DMS153 treated with DMSO at 0.1 percent for 48 hours (cell line): ENCODE results near the gene UBE2I.

Experiments
- DNase-seq: peaks from one replicate; lab custom pipeline; 2025; ENCODE audit not compliant: unreplicated experiment; lab: John Stamatoyannopoulos, UW

Gene UBE2I

DNA sequence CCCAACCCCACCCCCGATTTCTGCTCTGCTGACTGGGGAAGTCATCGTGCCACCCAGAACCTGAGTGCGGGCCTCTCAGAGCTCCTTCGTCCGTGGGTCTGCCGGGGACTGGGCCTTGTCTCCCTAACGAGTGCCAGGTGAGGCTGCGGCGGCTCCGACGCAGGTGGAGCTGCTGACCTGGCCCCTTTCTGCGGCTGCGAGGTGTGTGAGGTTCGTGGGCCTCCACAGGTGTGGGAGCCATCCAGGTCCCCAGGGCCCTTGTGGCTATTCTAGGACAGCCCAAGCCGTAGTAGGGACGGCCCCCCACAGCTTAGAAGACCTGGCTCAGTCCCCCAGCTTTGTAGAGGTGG lies 3.0 kb downstream of the UBE2I start:
- DNase-seq = no peak

GRCh38 chr16:1312903-1313302 lies 3.5 kb downstream of the UBE2I start:
- DNase-seq = no peak

- DNase-seq = no peak
Observed at GRCh38 chr16:1313721-1314369, 4.4 kb downstream of the UBE2I start.

DNA sequence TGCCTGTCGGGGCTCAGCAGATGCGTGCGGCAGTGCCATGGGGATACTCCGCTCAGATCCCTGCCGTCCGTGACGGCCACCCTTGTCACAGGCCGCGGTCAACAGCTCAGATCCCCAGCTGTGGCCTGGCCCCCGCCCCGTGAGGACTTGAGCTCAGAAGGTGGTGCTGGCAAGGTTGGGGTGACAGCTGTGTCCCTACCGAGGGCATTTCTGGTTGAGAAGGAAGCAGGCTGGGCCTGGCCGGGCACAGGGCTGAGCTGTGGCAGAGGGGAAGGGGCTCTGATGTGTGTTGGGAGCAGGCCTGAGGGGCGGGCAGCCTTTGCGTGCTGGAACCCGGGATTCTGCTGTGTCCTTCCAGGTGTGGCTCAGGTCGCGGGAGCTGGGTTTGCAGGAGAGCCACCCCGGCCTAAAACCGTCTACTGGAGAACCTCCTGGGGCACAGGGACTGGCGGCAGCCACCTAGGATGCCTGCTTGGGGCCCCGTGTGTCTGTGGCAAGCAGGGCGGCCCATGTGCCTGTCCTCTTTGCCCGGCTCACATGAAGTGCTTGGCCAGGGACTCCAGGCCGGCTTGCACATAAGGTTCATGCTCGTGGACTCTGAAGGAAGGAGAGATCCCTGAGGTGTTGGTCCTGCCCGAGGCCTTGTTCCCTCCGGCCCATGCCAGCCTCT lies 5.1 kb downstream of the UBE2I start:
- DNase-seq = no peak

DNA sequence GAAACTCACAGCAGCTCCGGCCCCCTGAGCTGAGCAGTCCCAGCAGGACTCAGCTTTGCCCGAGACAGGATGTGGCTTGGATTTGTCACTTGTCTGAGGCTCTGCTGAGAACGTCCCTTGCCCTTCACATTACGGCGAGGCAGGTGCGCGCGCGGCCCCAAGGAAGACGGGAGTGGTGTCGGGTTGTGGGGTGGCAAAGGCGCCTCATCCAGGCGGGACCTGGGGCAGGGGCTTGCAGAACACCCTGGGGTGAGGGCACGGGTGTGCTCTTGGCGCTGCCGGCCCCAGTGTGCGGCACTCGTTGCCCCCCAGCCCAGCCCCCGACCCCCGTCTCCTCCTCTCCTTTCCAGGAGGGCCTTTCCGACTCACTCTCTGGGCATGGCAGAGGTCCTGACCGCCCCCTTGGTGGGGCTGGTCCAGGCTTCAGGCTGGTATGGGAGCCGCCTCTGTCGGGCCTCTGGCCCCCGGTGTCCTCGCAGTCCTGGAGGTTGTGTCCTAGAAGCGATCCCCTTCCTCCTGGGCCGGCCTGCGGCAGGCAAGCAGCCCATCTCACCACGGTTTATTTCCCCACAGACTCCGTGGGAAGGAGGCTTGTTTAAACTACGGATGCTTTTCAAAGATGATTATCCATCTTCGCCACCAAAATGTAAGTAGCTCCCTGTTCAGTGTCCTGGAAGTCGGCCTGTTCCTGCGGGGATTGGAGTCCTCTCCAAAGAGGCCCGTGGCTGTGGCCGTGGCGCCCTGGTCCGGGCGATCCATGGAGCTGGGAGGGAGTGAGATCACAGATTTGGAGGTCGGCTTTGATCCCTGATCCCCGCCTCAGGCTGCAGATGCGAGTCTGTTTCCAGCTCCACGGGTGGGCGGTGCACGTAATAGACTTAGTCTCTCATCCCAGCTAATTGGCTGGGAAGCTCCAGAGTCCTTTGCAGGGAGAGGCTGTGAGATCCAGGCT lies 5.9 kb downstream of the UBE2I start:
- no peak for DNase-seq

DNA sequence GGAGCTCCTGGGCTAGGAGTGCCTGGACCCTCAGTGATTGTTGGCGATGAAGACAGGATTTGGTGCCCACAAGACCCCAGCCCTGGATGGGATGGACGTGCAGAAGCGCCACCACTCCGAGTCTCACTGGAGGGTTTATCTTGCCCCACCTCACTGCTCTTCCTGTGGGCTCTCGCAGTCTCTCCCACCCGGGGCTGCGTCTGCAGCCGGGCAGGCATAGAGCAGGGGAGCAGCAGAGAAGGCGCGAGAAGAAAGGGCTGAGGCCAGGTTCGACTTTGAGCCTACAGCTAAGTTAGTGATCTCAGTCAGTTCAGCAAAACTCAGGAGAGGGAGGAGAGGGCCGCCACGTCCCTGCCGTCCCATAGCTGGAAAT lies 6.6 kb downstream of the UBE2I start:
- no peak for DNase-seq

DNA sequence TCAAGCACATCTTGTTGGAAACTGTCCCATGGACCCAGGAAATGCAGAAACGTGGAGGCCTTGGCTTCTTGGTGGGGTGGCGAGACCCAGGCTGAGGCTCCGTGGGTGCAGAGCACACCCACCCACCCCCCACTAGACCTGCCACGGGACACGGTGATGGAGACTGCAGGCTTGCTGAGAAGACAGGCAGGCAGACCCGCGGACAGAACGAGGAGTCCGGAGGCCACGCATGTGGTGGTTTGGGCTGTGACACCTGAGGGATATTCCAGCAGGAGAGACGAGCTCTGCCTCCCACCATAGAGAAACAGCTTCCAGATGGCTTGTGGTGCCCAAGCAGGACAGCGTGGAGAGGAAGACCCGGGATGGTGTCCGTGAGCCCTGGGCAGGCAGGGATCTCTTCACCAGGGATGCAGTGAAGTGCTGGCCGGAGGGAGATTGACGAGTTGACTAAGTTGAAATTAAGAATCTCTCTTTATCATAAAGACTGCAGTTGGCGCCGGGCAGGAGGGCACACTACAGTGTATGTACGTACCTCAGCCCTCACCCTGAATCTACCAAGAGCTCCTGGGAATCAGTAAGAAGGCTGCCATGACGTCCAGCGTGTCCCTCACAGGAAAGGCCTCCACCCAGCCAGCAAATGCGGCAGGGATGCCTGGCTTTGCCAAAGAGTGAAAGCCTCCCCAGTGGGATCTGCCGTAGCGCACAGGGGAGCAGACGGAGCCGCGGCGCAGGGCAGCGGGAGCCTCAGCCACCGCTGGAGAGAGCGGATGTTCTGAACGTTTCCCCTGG lies 8.2 kb downstream of the UBE2I start:
- no peak for DNase-seq

GRCh38 chr16:1318268-1318545 lies 8.8 kb downstream of the UBE2I start:
- DNase-seq = no peak

- DNase-seq = no peak
Observed at GRCh38 chr16:1319041-1319440, 9.6 kb downstream of the UBE2I start.

DNA sequence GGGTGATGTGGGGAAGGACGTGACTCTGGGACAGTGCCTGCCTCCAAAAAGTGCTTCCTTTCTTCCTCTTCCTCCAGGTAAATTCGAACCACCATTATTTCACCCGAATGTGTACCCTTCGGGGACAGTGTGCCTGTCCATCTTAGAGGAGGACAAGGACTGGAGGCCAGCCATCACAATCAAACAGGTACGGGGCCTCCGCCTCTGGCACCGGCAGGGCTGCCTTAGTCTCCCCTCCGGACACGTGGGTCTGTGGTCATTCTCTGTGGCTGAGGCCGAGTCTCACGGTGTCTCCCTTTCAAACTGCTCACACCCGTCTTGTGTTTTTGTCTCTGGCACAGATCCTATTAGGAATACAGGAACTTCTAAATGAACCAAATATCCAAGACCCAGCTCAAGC lies 10.7 kb downstream of the UBE2I start:
- no peak for DNase-seq

DNA sequence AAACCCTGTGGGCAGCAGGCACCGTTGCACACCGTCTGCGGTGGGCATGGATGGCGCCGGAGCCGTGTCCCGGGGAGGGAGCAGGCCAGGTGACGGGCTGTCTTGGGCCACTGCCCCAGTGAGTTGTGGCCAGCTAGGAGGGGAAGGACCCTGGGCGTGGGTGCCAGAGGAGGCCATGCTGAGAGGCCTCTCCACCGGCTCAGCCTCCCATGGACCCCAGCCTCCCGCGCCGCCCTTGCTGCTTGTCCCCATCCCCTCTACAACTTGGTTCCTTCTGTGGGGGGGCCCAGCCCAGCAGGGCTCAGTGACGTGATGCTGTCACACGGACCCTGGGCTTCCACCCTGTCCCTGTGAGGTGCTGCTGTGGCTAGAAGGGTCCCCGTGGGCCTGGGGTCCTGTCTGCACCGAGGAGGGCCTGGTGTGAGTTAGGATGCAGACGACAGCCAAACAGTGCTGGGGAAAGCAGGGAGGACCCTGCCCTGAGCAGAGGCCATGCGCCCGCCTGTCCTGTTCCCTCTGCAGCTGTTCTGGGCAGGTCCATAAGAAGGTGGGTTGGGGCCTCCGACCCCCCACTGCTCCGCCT lies 11.3 kb downstream of the UBE2I start:
- no peak for DNase-seq

DNA sequence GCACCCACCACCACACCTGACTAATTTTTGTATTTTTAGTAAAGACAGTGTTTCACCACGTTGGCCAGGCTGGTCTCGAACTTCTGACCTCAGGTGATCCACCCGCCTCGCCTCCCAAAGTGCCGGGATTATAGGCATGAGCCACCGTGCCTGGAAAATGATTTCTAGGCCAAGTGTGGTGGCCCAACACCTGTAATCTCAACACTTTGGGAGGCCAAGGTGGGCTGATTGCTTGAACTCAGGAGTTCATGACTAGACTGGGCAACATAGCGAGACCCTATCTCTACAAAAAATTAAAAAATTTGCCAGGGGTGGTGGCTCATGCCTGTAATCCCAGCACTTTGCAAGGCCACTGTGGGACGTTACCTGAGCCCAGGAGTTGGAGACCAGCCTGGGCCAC lies 13.0 kb downstream of the UBE2I start:
- no peak for DNase-seq

DNA sequence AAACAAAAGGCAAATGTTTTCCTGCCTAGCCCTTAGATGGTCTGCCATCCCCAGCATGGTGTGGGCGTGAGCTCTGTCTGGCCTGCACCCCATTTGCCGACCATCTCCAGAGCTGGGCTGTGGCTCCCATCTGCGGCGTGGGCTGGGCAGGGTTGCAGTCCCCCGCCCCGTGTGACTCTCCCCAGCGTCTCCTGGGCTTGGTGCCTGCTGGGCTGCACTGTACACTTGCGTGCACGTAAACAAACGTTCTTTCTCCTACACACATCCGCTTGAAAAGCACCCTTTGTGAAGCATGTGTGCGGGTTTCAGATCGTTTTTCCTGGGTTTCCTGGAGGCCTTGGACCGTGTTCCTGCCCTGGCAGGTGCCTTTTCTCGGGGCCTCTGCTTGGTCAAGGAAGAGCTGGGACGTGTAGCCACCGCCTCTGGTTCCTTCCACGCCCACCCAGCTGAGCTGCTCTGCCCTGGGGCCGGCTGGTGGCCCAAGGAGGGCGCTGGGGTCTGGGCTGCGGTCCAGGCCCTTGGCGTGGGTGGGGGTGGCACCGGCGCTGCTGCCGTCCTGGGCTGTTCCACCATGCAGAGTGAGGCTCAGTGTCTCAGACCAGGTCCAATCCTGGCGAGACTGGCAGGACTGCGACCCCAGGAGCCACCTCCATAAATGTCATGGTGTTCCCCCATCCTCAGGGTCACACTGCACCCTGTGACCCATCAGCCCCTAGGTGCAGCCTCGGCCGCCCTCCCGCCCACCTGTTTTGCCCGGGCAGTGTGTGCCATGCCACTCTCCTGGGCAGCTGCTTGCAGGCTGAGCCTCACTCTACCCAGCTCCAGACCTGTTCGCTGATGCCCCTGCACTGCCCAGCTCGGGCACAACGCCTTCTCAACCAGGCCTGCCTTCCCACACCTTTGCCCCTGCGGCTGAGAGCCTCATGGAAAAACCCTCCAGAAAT lies 14.1 kb downstream of the UBE2I start:
- DNase-seq = no peak

- DNase-seq = no peak
Observed at GRCh38 chr16:1324286-1324826, 14.9 kb downstream of the UBE2I start.

GRCh38 chr16:1325261-1325660 lies 15.8 kb downstream of the UBE2I start:
- no peak for DNase-seq

- no peak for DNase-seq
Observed at GRCh38 chr16:1325673-1326371, 16.4 kb downstream of the UBE2I start.

DNA sequence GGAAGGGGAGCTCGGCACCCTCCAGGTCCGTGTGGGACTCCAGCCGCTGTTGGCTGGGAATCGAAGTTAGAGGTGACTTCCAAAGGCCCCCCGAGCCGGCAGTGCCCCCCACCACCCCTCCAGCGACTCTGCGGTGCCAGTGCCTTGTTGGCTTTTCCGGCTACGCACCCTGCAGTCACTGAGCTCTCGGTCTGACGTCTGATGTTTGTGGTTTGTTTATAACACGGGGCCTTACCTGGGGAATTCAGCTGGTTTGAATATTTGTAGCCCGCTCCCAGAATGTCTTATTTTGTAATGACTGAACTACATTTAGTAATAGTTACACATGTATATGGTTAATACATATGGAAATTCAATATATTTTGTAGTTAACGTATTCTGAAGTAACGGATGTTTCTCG lies 17.0 kb downstream of the UBE2I start:
- DNase-seq = no peak

- DNase-seq = no peak
Observed at GRCh38 chr16:1326946-1327618, 17.6 kb downstream of the UBE2I start.

GRCh38 chr16:1327619-1327947 lies 18.1 kb downstream of the UBE2I start:
- DNase-seq = no peak
